ENCODE measurements around the gene IL27RA. TPM values are rescaled to one million over a fixed set of nuclear protein-coding genes. Genes with fewer than 3 reads are reported as not detected.

The IL27RA gene
- total RNA-seq, 1 experiment from 2014 or later: 2.7 TPM

- intact Hi-C loops (cut with micrococcal nuclease): no loop called here
- BruUV-seq (replicated peaks): no TSS peak
- Mint-ChIP-seq H3K9me3 (ENCODE audit: unreplicated experiment) (no peaks in the 10 kb centered on the region), H3K4me3 (ENCODE audit: unreplicated experiment) (no peak overlapping the region), H3K4me1 (ENCODE audit: insufficient read depth, unreplicated experiment) (peaks cover 4% of the 10 kb centered on the region), H3K27me3 (ENCODE audit: insufficient read depth, unreplicated experiment) (no peaks in the 10 kb centered on the region), H3K27ac (ENCODE audit: low read depth, unreplicated experiment) (no peak overlapping the region), H3K36me3 (ENCODE audit: insufficient read depth, unreplicated experiment) (peaks cover 8% of the 10 kb centered on the region)
- TF ChIP-seq, protein P1, sequence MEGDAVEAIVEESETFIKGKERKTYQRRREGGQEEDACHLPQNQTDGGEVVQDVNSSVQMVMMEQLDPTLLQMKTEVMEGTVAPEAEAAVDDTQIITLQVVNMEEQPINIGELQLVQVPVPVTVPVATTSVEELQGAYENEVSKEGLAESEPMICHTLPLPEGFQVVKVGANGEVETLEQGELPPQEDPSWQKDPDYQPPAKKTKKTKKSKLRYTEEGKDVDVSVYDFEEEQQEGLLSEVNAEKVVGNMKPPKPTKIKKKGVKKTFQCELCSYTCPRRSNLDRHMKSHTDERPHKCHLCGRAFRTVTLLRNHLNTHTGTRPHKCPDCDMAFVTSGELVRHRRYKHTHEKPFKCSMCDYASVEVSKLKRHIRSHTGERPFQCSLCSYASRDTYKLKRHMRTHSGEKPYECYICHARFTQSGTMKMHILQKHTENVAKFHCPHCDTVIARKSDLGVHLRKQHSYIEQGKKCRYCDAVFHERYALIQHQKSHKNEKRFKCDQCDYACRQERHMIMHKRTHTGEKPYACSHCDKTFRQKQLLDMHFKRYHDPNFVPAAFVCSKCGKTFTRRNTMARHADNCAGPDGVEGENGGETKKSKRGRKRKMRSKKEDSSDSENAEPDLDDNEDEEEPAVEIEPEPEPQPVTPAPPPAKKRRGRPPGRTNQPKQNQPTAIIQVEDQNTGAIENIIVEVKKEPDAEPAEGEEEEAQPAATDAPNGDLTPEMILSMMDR (IDR thresholded peaks at IDR 0.05; ENCODE audit: unreplicated experiment): no peak
- POLR2A ChIA-PET: interaction anchor here (0.6 to 1.5 kb wide), 3 partner anchors 18 to 238 kb away, joined by 3 read pairs; no protein-coding TSS in a partner anchor
- DNase-seq (ENCODE audit: unreplicated experiment): no peak
- CTCF ChIA-PET: interaction anchor here (0.5 to 0.7 kb wide), 2 partner anchors 136 to 348 kb away, joined by 3 to 5 read pairs; partner anchors contain the start of gene ASF1B
These were observed 30.7 kb upstream of the IL27RA start for GRCh38 chr19:14000691-14001375.

GRCh38 chr19:14002571-14003250 is 28.9 kb upstream of the IL27RA start:
- CTCF ChIA-PET: interaction anchor here (0.7 kb wide), 2 partner anchors 10 to 31 kb away, joined by 3 read pairs; no protein-coding TSS in a partner anchor
- Mint-ChIP-seq H3K4me3 (ENCODE audit: unreplicated experiment) (no peak overlapping the region), H3K27me3 (ENCODE audit: insufficient read depth, unreplicated experiment) (no peaks in the 10 kb centered on the region), H3K9me3 (ENCODE audit: unreplicated experiment) (no peaks in the 10 kb centered on the region), H3K36me3 (ENCODE audit: insufficient read depth, unreplicated experiment) (peaks cover 19% of the 10 kb centered on the region), H3K4me1 (ENCODE audit: insufficient read depth, unreplicated experiment) (peaks cover 4% of the 10 kb centered on the region), H3K27ac (ENCODE audit: low read depth, unreplicated experiment) (peak overlapping the region; percentile 42)
- DNase-seq (ENCODE audit: unreplicated experiment): no peak
- no TSS peak for BruUV-seq (replicated peaks)
- intact Hi-C loops (cut with micrococcal nuclease): no loop called here
- POLR2A ChIA-PET: interaction anchor here (0.6 kb wide), 2 partner anchors 115 to 415 kb away, joined by 3 read pairs; no protein-coding TSS in a partner anchor
- TF ChIP-seq, protein P1 (IDR thresholded peaks at IDR 0.05; ENCODE audit: unreplicated experiment): no peak

GRCh38 chr19:14003251-14004055 is 28.1 kb upstream of the IL27RA start:
- ChIA-PET POLR2A (interaction anchor here (0.6 to 1.9 kb wide), 3 partner anchors 78 to 415 kb away, joined by 3 to 7 read pairs (median 3); no protein-coding TSS in a partner anchor), CTCF (interaction anchor here (0.6 to 0.7 kb wide), 4 partner anchors 26 to 126 kb away, joined by 3 to 4 read pairs (median 3); no protein-coding TSS in a partner anchor)
- no peaks in the 10 kb centered on the region for H3K9me3 Mint-ChIP-seq (ENCODE audit: unreplicated experiment)
- DNase-seq (ENCODE audit: unreplicated experiment): no peak
- peak overlapping the region; percentile 42 for H3K27ac Mint-ChIP-seq (ENCODE audit: low read depth, unreplicated experiment)
- H3K36me3 Mint-ChIP-seq (ENCODE audit: insufficient read depth, unreplicated experiment): peaks cover 19% of the 10 kb centered on the region
- TF ChIP-seq, protein P1 (IDR thresholded peaks at IDR 0.05; ENCODE audit: unreplicated experiment): no peak
- H3K4me3 Mint-ChIP-seq (ENCODE audit: unreplicated experiment): no peak overlapping the region
- H3K27me3 Mint-ChIP-seq (ENCODE audit: insufficient read depth, unreplicated experiment): no peaks in the 10 kb centered on the region
- BruUV-seq (replicated peaks): TSS peak; percentile 10
- H3K4me1 Mint-ChIP-seq (ENCODE audit: insufficient read depth, unreplicated experiment): peaks cover 4% of the 10 kb centered on the region
- intact Hi-C loops (cut with micrococcal nuclease): no loop called here
